Measurements from ENCODE around the gene CDKN2B-AS1.

DNA sequence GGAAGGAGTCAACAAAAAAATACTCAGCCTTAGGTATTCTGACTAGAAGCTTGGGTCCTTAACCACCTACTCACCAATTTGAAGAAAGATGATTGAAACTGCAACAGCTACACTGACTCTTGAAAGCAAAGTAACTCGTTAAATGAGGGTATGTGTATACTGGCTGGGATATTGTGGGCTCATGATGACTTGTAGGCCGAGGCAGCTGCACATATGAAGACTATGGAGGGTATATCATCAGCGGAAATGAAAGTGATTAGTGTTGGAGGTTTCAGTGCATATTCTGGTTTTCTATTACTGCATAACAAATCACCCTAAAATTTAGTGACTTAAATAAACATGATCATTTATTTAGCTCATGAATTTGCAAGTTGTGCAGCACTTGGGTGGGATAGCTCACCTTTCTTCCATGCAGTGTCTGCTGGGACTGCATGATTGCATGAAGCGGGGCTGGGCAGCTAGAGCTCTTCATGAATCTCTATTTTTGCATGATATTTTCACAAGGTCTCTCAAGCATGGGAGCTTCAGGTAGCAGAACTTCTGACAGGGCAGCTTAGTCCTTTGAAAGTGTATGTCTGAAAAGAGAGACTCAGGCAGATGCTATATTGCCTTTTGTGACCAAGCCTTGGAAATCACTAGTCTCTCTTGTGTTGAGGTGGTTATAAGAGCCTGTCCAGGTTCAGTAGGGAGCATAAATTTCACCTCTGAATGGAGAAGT is 110.6 kb downstream of the CDKN2B-AS1 start:
- TF ChIP-seq, protein P1, sequence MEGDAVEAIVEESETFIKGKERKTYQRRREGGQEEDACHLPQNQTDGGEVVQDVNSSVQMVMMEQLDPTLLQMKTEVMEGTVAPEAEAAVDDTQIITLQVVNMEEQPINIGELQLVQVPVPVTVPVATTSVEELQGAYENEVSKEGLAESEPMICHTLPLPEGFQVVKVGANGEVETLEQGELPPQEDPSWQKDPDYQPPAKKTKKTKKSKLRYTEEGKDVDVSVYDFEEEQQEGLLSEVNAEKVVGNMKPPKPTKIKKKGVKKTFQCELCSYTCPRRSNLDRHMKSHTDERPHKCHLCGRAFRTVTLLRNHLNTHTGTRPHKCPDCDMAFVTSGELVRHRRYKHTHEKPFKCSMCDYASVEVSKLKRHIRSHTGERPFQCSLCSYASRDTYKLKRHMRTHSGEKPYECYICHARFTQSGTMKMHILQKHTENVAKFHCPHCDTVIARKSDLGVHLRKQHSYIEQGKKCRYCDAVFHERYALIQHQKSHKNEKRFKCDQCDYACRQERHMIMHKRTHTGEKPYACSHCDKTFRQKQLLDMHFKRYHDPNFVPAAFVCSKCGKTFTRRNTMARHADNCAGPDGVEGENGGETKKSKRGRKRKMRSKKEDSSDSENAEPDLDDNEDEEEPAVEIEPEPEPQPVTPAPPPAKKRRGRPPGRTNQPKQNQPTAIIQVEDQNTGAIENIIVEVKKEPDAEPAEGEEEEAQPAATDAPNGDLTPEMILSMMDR (IDR thresholded peaks at IDR 0.05) = no peak
- no peak for TF ChIP-seq EZH2 (IDR thresholded peaks at IDR 0.05)
- TF ChIP-seq EZH2phosphoT487 (IDR thresholded peaks at IDR 0.05) = no peak

Data from neural progenitor cell (in vitro differentiated cells).